ENCODE measurements around the gene MRPL50. TPM values are rescaled to one million over a fixed set of nuclear protein-coding genes. Genes with fewer than 3 reads are reported as not detected.

Gene MRPL50
- total RNA-seq, 3 donors from 2014 or later (not counting 1 experiment from before 2014, with no cell fraction given) = 4.4 to 5.9 (median 5.1) TPM

- H3K36me3 ChIP-seq (ENCODE audit: control insufficient read depth, insufficient read depth, low read length) = peaks cover 1% of the 10 kb centered on the region
- H3K9me3 Mint-ChIP-seq = peaks cover 6 to 8% of the 10 kb centered on the region in 2 donors
- H3K36me3 Mint-ChIP-seq = peaks cover 9% of the 10 kb centered on the region
- no peaks in the 10 kb centered on the region for H3K27me3 Mint-ChIP-seq (ENCODE audit: low read depth in 2 of 2)
- no peaks in the 10 kb centered on the region for H3K27me3 ChIP-seq (ENCODE audit: control insufficient read depth, insufficient read depth, low read length)
- H3K27ac Mint-ChIP-seq = no peak overlapping the region
- peaks cover 9% of the 10 kb centered on the region for H3K9me3 ChIP-seq (ENCODE audit: control insufficient read depth, insufficient read depth, low read length)
- no peak for TF ChIP-seq CTCF (IDR thresholded peaks at IDR 0.05)
- WGBS (ENCODE audit: insufficient coverage) = 80% methylated on average over 1 of the region's 2 CpGs
- no peak overlapping the region for H3K4me3 Mint-ChIP-seq
- H3K27ac ChIP-seq (ENCODE audit: low read length) = no peak overlapping the region
- DNase-seq (no peak), ATAC-seq (no peak)
- no peaks in the 10 kb centered on the region for H3K4me1 ChIP-seq (ENCODE audit: control insufficient read depth, insufficient read depth, low read length)
- intact Hi-C loops (cut with micrococcal nuclease) = no loop called here
- no peaks in the 10 kb centered on the region for H3K4me1 Mint-ChIP-seq
- H3K4me3 ChIP-seq (ENCODE audit: low read length) = no peak overlapping the region
Measured at GRCh38 chr9:101383361-101383760, 15.1 kb downstream of the MRPL50 start.

GRCh38 chr9:101381833-101382342 lies 16.5 kb downstream of the MRPL50 start:
- H3K27ac ChIP-seq (ENCODE audit: low read length) = no peak overlapping the region
- peaks cover 6 to 8% of the 10 kb centered on the region in 2 donors for H3K9me3 Mint-ChIP-seq
- no peak for TF ChIP-seq CTCF (IDR thresholded peaks at IDR 0.05)
- no peak for DNase-seq
- no peak overlapping the region for H3K27ac Mint-ChIP-seq
- no peaks in the 10 kb centered on the region for H3K36me3 ChIP-seq (ENCODE audit: control insufficient read depth, insufficient read depth, low read length)
- peaks cover 9% of the 10 kb centered on the region for H3K36me3 Mint-ChIP-seq
- H3K27me3 ChIP-seq (ENCODE audit: control insufficient read depth, insufficient read depth, low read length) = no peaks in the 10 kb centered on the region
- no peaks in the 10 kb centered on the region for H3K4me1 ChIP-seq (ENCODE audit: control insufficient read depth, insufficient read depth, low read length)
- no peak overlapping the region for H3K4me3 Mint-ChIP-seq
- peaks cover 0 to 4% of the 10 kb centered on the region in 2 donors for H3K27me3 Mint-ChIP-seq (ENCODE audit: low read depth in 2 of 2)
- intact Hi-C loops (cut with micrococcal nuclease) = no loop called here
- H3K9me3 ChIP-seq (ENCODE audit: control insufficient read depth, insufficient read depth, low read length) = peaks cover 9% of the 10 kb centered on the region
- no peak for ATAC-seq
- H3K4me1 Mint-ChIP-seq = no peaks in the 10 kb centered on the region
- 91% methylated on average over 1 of the region's 2 CpGs for WGBS (ENCODE audit: insufficient coverage)
- H3K4me3 ChIP-seq (ENCODE audit: low read length) = no peak overlapping the region

GRCh38 chr9:101381118-101381517 lies 17.3 kb downstream of the MRPL50 start:
- Histone ChIP-seq H3K4me3 (ENCODE audit: low read length) (no peak overlapping the region), H3K27me3 (ENCODE audit: control insufficient read depth, insufficient read depth, low read length) (no peaks in the 10 kb centered on the region), H3K4me1 (ENCODE audit: control insufficient read depth, insufficient read depth, low read length) (no peaks in the 10 kb centered on the region), H3K36me3 (ENCODE audit: control insufficient read depth, insufficient read depth, low read length) (no peaks in the 10 kb centered on the region), H3K27ac (ENCODE audit: low read length) (no peak overlapping the region), H3K9me3 (ENCODE audit: control insufficient read depth, insufficient read depth, low read length) (peaks cover 9% of the 10 kb centered on the region)
- ATAC-seq = no peak
- H3K4me1 Mint-ChIP-seq = no peaks in the 10 kb centered on the region
- peaks cover 9% of the 10 kb centered on the region for H3K36me3 Mint-ChIP-seq
- TF ChIP-seq CTCF (IDR thresholded peaks at IDR 0.05) = no peak
- intact Hi-C loops (cut with micrococcal nuclease) = no loop called here
- WGBS (ENCODE audit: insufficient coverage) = 95% methylated on average over 3 of the region's 3 CpGs
- DNase-seq = no peak
- no peak overlapping the region for H3K27ac Mint-ChIP-seq
- peaks cover 0 to 10% of the 10 kb centered on the region in 2 donors for H3K27me3 Mint-ChIP-seq (ENCODE audit: low read depth in 2 of 2)
- peaks cover 6 to 8% of the 10 kb centered on the region in 2 donors for H3K9me3 Mint-ChIP-seq
- H3K4me3 Mint-ChIP-seq = no peak overlapping the region

- Histone ChIP-seq H3K9me3 (ENCODE audit: control insufficient read depth, insufficient read depth, low read length) (peaks cover 7% of the 10 kb centered on the region), H3K4me1 (ENCODE audit: control insufficient read depth, insufficient read depth, low read length) (no peaks in the 10 kb centered on the region), H3K36me3 (ENCODE audit: control insufficient read depth, insufficient read depth, low read length) (no peaks in the 10 kb centered on the region), H3K4me3 (ENCODE audit: low read length) (no peak overlapping the region), H3K27ac (ENCODE audit: low read length) (no peak overlapping the region), H3K27me3 (ENCODE audit: control insufficient read depth, insufficient read depth, low read length) (no peaks in the 10 kb centered on the region)
- Mint-ChIP-seq H3K36me3 (peaks cover 9% of the 10 kb centered on the region), H3K27me3 (ENCODE audit: low read depth in 2 of 2) (peaks cover 0 to 13% of the 10 kb centered on the region in 2 donors), H3K9me3 (peaks cover 6% of the 10 kb centered on the region in 2 donors), H3K4me1 (no peaks in the 10 kb centered on the region), H3K27ac (no peak overlapping the region), H3K4me3 (no peak overlapping the region)
- no peak for TF ChIP-seq CTCF (IDR thresholded peaks at IDR 0.05)
- intact Hi-C loops (cut with micrococcal nuclease) = no loop called here
- ATAC-seq (no peak), DNase-seq (no peak)
Measured at GRCh38 chr9:101380295-101380694, 18.1 kb downstream of the MRPL50 start.

Data from natural killer cell (primary cell).